GM19025 (cell line): ENCODE results near the gene HPSE.

Source experiments
- ATAC-seq: cut with Tn5 transposase; IDR thresholded peaks from one replicate; pipeline ENCODE4 v1.9.1; 2021; ENCODE audit warnings: mild to moderate bottlenecking, low read depth, moderate library complexity; ENCODE audit not compliant: unreplicated experiment

HPSE gene

GRCh38 chr4:83252782-83253405, 81.8 kb downstream of the HPSE start:
- ATAC-seq, result peak; percentile 49

DNA sequence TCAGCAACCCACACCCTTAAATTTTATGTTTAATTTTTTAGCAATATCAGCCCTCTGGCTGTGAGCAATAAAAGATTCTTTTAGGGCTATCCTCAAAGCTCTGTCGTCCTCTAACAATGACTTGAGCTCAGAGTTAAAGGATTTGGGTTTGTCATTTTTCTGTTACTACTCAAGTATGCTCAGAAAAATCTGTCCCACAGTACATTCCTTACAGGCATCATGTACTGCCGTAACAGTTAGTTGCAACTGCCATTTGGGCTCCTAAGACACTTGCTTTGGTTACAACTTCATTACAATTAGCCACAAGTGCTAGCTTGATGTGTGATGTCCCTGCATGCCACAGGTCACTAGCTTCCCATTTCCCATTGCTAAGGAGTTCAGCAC, 83.2 kb downstream of the HPSE start:
- ATAC-seq, result no peak

- ATAC-seq, result no peak
Measured at GRCh38 chr4:83250687-83251446, 83.8 kb downstream of the HPSE start.

DNA sequence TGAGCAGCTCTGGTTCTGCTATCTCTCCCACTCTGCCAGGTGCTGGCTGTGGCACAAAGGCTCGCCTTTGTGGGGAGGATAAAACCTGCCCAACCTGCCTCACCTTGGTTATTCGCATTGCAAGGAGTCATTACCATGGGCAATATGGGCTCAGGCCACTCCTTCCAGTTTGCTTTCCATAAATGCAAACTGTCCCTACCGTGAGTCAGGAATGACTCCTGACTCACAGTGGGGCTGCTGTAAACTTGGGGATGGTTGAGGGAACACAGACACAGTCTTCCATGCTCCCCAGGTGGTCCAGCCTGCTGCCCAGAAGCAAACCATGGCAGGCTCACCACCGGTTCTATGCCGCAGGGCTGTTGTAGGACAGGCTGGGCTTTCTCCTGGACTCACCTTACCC, 86.2 kb downstream of the HPSE start:
- no peak for ATAC-seq

GRCh38 chr4:83247415-83248357, 87.0 kb downstream of the HPSE start:
- no peak for ATAC-seq
